Fibroblast of skin of right quadriceps (primary cell): ENCODE measurements around the gene PARP8.

Experiments
- DNase-seq: peaks from one replicate; pipeline ENCODE4 v3.0.0-alpha.2; 2013

Gene PARP8

DNA sequence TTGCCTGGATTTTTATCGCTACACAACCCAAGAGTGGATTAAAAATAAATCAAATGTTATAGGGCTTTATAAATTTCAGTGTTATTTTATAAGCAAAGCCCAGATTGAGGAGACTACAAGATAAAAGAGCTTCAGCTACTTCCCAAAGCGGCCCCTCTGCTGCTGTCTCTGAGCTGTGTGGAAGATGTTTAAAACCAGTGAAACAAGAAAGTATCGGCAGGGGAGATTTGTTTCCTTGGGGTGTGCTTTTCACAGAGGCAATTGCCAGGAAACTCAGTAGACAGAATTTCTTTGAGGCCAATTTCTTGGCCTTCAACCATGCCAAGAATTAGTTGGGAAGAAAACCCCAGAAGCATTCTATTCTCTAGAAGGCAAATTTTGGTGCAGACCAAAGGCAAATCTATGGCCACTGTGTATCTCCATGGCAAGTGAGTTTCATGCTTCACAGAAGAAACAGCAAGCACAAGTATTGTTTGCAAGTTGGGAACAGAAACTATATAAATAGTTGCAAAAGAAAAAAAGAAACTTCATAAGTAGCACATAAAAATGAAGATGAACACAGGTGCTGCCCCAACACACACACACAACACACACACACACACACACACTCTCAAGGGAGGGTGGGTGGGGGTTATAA lies 197.2 kb downstream of the PARP8 start:
- DNase-seq: no peak

DNA sequence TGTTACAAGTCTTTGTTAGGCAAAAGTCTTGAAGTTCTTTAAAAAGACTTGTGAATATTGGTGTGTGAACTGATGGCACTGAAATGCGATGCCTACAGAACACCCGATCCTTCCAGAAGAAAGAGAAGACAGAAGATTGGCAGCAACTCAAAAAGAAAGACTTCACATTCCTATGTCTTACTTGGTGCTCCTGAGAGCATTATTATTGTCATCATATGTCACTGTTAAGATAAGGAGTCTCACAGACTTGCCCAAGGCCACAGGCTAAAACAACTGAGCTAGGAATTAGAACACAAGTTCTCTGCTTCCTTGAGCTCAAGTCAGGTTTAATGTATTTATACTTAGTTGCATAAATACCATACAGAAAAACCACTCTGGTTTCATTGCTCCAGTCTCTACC lies 198.0 kb downstream of the PARP8 start:
- DNase-seq: no peak

DNA sequence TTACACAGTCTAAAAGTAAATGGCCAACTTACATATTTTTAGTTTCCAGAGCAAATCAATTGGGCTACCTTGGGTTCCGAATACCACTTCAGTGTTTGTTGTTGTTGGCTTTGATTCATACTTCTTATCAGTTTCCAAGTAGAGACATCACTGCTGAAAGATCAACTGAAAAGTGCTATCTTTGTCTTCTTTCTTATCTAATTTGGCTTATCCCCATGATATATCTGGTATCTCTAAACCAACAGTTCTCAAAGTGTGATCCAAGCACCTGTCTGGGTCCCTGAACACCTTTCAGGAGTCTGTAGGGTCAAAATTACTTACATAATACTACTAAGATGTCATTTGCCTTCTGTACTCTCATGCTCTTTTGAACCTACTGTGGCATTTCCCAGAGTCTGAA lies 200.0 kb downstream of the PARP8 start:
- no peak for DNase-seq

DNA sequence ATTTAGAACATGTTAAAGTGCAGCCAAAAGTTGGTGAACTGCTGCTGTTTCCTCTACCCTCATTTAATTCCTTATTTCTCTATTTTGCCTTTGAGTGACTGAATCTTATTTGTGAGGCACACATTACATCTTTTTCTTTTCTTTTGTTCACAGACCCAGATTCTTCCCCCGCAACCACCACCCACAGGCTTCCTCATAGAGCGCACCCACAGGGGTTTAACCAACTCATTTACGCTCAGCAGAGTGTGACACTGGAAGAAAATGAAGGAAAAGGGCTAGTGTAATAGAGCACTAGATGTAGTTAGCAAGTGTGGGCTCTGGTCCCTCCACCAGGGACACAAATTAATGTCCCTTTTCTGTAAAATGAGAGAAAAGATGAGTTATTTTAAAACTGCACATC lies 200.7 kb downstream of the PARP8 start:
- no peak for DNase-seq

DNA sequence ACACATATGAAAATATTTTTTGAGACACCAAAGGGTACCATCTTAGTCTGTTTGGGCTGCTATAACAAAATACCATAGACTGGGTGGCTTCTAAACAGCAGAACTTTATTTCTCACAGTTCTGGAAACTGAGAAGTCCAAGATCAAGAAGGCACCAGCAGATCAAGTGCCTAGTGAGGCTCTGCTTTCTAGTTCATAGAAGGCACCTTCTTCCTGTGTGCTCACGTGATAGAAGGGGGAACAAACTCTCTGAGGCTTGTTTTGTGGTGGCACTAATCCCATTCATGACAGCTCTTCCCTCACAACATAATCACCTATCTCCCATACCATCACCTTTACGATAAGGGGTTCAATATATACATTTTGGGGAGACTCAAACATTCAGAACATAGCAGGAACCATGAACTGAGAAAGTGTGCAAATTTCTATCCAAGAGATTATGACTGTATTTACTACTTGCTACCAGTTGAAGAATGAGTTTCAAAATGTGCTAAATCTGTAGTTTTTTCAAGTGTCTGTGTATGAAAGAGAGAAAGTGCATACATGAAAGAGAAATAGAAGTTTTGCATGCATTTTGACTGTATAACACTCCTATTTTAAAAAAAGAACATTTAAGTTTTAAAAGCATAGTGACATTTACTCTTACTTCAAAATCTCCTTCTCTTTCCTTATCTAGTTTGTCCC lies 207.3 kb downstream of the PARP8 start:
- no peak for DNase-seq

DNA sequence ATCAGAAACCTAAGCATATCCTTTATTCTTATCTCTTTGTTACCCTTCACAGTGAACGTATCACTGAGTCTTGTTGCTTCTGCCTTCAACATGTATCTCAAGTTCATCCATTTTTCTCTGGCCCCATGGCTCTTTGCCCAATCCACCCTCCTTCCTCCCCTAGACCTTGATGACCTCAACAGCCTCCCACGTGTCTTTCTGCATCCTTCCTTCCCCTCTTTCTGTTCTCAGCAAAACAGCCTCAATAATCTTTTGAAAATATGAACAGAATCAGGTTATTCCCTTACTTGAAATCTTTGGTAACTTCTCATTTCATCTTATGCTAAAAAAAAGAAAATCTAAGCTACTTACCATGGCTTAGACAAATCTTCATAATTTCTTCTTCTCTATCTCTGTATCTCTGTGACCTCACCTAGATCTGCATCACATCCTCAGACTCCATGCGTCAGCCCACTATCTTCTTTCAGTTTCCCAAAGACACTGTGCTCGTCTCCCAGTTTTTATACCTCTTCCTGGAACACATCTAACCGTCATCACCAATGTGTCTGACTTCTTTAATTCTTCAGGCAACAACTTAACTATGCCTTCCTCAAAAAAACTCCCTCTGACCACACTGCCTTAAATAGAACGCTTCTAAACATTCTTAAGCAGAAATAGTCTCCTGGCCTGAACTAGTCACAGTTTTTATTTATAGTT lies 208.0 kb downstream of the PARP8 start:
- DNase-seq: no peak

DNA sequence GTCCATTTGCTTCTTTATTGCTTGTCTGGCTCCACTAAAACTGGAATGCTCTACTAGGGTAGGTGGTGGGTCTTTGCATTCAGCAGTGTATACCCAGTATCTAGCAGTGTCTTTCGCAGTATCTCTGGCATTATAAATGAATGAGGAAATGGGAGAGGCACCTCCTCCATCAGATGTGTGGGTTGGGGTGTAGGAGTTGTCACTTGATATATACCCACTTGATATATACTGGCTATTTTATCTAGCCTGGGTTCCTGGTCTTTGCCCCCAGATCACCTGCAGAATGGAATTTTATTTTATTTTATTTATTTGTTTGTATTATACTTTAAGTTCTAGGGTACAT lies 208.5 kb downstream of the PARP8 start:
- no peak for DNase-seq

DNA sequence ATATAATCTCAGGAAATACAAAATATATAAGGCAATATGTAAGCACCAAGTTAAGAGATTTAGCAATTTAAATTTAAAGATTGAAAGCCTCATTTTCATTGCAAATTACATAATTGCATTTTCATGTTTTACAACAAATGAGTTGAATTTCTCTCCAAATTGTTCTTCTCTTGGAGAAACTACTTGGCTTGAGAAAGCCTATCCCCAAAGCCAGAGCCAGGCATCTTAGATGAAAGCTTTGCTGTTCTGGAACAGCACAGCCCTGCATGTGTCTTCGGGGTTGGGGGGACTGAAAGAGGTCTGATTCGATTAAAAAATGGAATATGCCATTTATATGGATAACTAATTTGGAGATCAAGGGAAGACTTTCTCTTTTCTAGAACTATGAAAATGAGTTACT lies 212.0 kb downstream of the PARP8 start:
- no peak for DNase-seq

DNA sequence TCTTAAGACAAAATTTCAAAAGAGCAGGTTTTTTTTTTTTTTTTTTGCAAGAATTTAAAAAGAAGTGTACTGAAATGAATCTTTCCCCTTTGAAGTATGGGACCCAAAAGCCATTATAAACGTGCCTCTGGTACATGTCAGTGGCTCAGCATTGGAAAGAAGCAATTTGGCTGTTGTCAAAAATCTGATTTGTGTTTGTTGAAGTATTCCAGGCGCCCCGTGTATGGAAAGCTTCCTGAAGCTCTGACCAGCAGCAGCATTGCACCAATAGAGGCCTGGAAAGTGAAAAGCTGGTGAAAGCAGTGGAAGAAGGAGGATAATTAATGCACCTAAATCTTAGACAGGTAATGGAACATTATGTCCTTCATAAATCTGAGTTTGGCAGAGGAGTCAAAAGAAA lies 215.0 kb downstream of the PARP8 start:
- DNase-seq: no peak

DNA sequence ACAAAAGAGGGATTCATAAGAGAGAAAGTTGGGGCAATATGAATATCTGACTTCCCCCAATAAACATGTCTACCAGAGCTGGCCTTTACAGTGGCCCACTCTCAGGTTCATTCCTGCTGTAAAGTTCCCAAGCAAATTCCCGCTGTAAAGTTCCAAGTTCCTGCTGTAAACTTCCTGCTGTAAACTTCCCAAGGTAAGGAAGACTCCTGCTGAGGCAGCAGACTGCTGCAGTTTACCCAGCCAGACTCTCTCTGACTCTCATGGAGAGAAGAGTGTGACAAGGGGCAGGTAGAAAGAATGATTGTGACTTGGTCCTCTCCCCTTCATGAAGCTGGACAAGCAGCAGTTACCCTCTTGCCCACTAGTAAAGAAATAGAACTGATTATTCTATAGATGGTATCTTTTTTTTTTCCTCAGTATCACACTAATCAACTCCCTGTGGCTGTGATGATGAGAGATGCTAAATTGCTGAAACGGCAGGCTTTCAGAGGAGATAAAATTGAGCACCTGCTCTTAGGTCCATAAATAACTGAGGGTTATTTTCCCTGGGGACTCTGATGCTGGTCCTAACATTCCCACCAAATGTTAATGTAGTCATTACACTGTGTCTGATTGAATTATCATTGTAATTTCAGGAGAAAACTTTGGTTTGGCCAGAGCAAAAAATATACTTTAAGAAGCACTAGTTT lies 220.4 kb downstream of the PARP8 start:
- no peak for DNase-seq

DNA sequence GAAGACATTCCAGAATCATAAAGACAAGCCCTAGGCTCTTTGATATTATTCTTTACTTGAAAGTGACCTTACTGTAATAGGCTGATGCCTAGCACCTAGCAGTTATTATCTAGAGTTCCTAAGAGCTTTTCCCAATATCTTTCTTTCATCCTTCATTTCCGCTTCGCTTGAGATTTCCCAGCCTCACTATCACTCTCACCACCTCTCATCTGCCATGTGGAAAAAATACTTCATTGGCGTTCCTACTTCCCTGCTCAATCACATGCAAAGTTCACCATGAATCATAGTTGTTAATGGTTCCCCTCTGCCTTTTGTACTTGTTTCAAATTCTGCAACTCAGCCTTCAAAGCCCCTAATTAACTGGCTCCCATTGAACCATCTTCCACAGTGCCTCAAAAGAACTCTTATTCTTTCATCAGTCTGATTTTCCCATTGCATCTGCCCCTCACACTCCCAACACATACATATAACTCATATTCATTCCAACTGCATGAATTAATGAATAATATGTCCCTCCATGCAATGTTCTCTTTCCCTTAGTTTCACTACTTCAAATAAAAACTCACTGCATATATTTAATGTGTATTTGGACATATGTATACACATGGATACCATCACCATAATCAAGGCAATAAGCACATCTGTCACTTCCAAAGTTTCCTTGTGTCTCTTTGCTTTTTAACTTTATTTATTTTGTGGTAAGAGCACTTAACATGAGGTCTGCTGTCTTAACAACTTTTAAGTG lies 221.6 kb downstream of the PARP8 start:
- DNase-seq: no peak

DNA sequence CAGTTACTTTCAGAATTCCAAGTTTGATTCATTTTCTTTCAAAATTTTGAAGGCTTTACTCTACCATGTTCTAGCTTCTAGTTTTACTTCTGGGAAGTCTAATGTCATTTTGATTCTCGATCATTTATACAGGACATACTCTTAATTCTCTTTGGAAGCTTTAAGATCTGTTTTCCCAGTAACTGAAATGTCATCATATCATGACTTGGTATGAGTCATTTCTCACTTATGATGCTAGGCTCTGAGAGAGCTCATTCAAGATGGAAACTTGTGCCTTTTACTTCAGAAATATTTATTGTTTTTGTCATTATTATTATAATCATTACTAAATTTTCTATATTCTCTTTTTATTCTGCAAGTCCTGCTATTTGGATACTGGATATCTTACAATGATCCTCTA lies 222.3 kb downstream of the PARP8 start:
- no peak for DNase-seq

DNA sequence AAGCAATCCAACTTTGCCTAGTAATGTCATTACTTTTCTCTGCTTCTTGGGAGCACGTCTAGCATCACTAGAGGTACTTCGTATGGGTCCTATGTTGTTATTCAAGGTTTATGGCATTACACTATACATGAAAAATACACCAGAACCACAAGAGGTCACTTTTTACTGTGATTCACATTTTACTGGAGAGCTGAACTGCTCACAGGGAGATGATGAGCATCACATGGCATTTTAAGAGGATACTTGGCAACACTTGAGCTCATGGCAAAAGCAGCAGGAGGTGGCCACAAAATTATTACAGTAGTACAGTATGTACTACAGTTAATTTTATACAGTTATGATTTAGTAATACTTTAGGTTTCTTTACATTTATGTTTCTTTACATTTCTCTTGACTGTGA lies 223.4 kb downstream of the PARP8 start:
- no peak for DNase-seq
